H1 (cell line): ENCODE data around the gene FOSB. TPM values are rescaled to one million over a fixed set of nuclear protein-coding genes. Genes with fewer than 3 reads are reported as not detected.

Experiments
- CTCF ChIA-PET: fragments of 300-600 bp; sonication (Branson Sonifier 250); formaldehyde crosslinking; loops from one replicate; lab custom pipeline; 2021; ENCODE audit not compliant: partially characterized antibody; lab: Charles Lee
- POLR2A ChIA-PET: fragments of 300-600 bp; sonication (Branson Sonifier 250); formaldehyde crosslinking; loops from one replicate; lab custom pipeline; 2021; ENCODE audit warnings: inconsistent platforms; ENCODE audit not compliant: partially characterized antibody; lab: Charles Lee
- DNase-seq, 2 experiments: peaks; one replicate each; pipeline versions ENCODE4 v3.0.0 to v3.0.0-alpha.2; 2010 to 2022; ENCODE audit warnings: low spot score in 2 of 2, low read depth in 1 of 2, mixed read lengths in 1 of 2
- FAIRE-seq: peaks from 2 replicates; lab custom pipeline; 2011; peaks lifted over from hg19 to GRCh38; lab: Jason Lieb, UNC
- H2AFZ ChIP-seq: 2 replicates; pipeline ENCODE4 v1.8.1; 2012; ENCODE audit warnings: low read length, inconsistent platforms
- H2AK5ac ChIP-seq: 2 replicates; pipeline ENCODE4 v1.6.1; 2013; ENCODE audit warnings: low read depth, low read length
- H2BK120ac ChIP-seq: replicated peaks from 2 replicates; pipeline ENCODE3; 2013; ENCODE audit warnings: low read depth, low read length, inconsistent platforms
- H2BK12ac ChIP-seq: 2 replicates; pipeline ENCODE4 v1.6.1; 2013; ENCODE audit warnings: low read depth, low read length
- H2BK15ac ChIP-seq: 2 replicates; pipeline ENCODE4 v1.6.1; 2013; ENCODE audit warnings: low read length
- H2BK20ac ChIP-seq: 2 replicates; pipeline ENCODE4 v1.6.1; 2013; ENCODE audit warnings: low read length
- H2BK5ac ChIP-seq: 2 replicates; pipeline ENCODE4 v1.6.1; 2013; ENCODE audit warnings: low read depth, low read length
- H3K14ac ChIP-seq: 2 replicates; pipeline ENCODE4 v1.6.1; 2013; ENCODE audit warnings: inconsistent platforms; ENCODE audit not compliant: insufficient read length
- H3K18ac ChIP-seq: 2 replicates; pipeline ENCODE4 v1.6.1; 2013; ENCODE audit warnings: low read length; ENCODE audit errors: extremely low read depth
- H3K23ac ChIP-seq: 2 replicates; pipeline ENCODE4 v1.6.1; 2013; ENCODE audit warnings: inconsistent platforms; ENCODE audit not compliant: insufficient read length
- H3K23me2 ChIP-seq: 2 replicates; pipeline ENCODE4 v1.6.1; 2013; ENCODE audit warnings: low read depth, low read length
- H3K27ac ChIP-seq: 2 replicates; pipeline ENCODE4 v1.6.1; 2011; ENCODE audit warnings: low read depth, low read length, inconsistent platforms
- H3K27me3 ChIP-seq, 4 experiments: replicated peaks in 1 of 4; 1 replicate in 1 of 4; 2 replicates in 3 of 4; pipeline versions ENCODE4 v1.6.1 to v1.8.1; 2011 to 2013; ENCODE audit warnings: low read length in 3 of 4, mild to moderate bottlenecking in 3 of 4, inconsistent platforms in 2 of 4, mixed read lengths in 2 of 4, moderate library complexity in 1 of 4; ENCODE audit not compliant: control insufficient read depth in 3 of 4, insufficient read depth in 3 of 4; ENCODE audit errors: extremely low read depth in 1 of 4
- H3K36me3 ChIP-seq, 4 experiments: 2 replicates each; pipeline versions ENCODE4 v1.6.1 to v1.8.1; 2011 to 2013; ENCODE audit warnings: mild to moderate bottlenecking in 4 of 4, low read length in 3 of 4, moderate library complexity in 2 of 4, control low read depth in 1 of 4, inconsistent platforms in 1 of 4; ENCODE audit not compliant: insufficient read depth in 4 of 4, control insufficient read depth in 2 of 4
- H3K4ac ChIP-seq: replicated peaks from 2 replicates; pipeline ENCODE3; 2013; ENCODE audit warnings: low read length, low read depth, mixed read lengths, inconsistent platforms; ENCODE audit not compliant: insufficient read length
- H3K4me1 ChIP-seq, 4 experiments: replicated peaks in 1 of 4; 1 replicate in 1 of 4; 2 replicates in 3 of 4; pipeline versions ENCODE4 v1.6.1 to v1.8.1; 2011 to 2013; ENCODE audit warnings: low read length in 3 of 4, inconsistent platforms in 2 of 4, mixed read lengths in 1 of 4; ENCODE audit not compliant: insufficient read depth in 4 of 4, control insufficient read depth in 3 of 4
- H3K4me2 ChIP-seq, 2 experiments: 2 replicates each; pipeline versions ENCODE4 v1.6.1 to v1.8.1; 2011 to 2013; ENCODE audit warnings: low read depth in 2 of 2, low read length in 2 of 2, control low read depth in 1 of 2, inconsistent platforms in 1 of 2, mild to moderate bottlenecking in 1 of 2; ENCODE audit not compliant: insufficient read depth in 1 of 2
- H3K4me3 ChIP-seq, 4 experiments: fragments of 200-600, 300-600 bp in 1 of 4; sonication (generic), shearing (Covaris generic), sonication (Bioruptor Twin) in 1 of 4; 2 replicates each; pipeline versions ENCODE4 v1.5.1 to v1.8.1; 2011 to 2016; ENCODE audit warnings: low read length in 4 of 4, low read depth in 3 of 4, control low read depth in 2 of 4, inconsistent platforms in 2 of 4, mild to moderate bottlenecking in 2 of 4, mixed read lengths in 1 of 4, moderate library complexity in 1 of 4; ENCODE audit not compliant: insufficient read depth in 2 of 4; ENCODE audit errors: extremely low read depth in 1 of 4
- H3K56ac ChIP-seq: replicated peaks from 2 replicates; pipeline ENCODE3; 2013; ENCODE audit warnings: low read depth, mild to moderate bottlenecking, mixed read lengths, low read length, inconsistent platforms; ENCODE audit not compliant: insufficient read length
- H3K79me1 ChIP-seq: 2 replicates; pipeline ENCODE4 v1.6.1; 2013; ENCODE audit warnings: low read depth, low read length, control low read depth
- H3K79me2 ChIP-seq, 2 experiments: 2 replicates each; pipeline versions ENCODE4 v1.6.1 to v1.8.1; 2012 to 2013; ENCODE audit warnings: low read length in 2 of 2, mild to moderate bottlenecking in 2 of 2, inconsistent platforms in 1 of 2; ENCODE audit not compliant: insufficient read depth in 2 of 2, control insufficient read depth in 1 of 2
- H3K9ac ChIP-seq, 4 experiments: replicated peaks in 1 of 4; 1 replicate in 1 of 4; 2 replicates in 3 of 4; pipeline versions ENCODE4 v1.6.1 to v1.8.1; 2011 to 2013; ENCODE audit warnings: low read depth in 3 of 4, low read length in 3 of 4, control low read depth in 2 of 4, mild to moderate bottlenecking in 2 of 4, moderate library complexity in 2 of 4, inconsistent platforms in 1 of 4; ENCODE audit errors: extremely low read depth in 1 of 4
- H3K9me3 ChIP-seq, 2 experiments: 2 replicates each; pipeline versions ENCODE4 v1.6.1 to v1.8.1; 2012 to 2013; ENCODE audit warnings: mild to moderate bottlenecking in 2 of 2, moderate library complexity in 2 of 2, control low read depth in 1 of 2, inconsistent platforms in 1 of 2, low read depth in 1 of 2, low read length in 1 of 2, mixed read lengths in 1 of 2; ENCODE audit not compliant: insufficient read depth in 2 of 2
- H4K20me1 ChIP-seq, 2 experiments: replicated peaks in 1 of 2; 2 replicates each; pipeline versions ENCODE3 to v1.8.1; 2011 to 2013; ENCODE audit warnings: inconsistent platforms in 2 of 2, low read length in 2 of 2, mild to moderate bottlenecking in 1 of 2; ENCODE audit not compliant: insufficient read depth in 2 of 2, control insufficient read depth in 1 of 2
- H4K5ac ChIP-seq: 2 replicates; pipeline ENCODE4 v1.6.1; 2013; ENCODE audit warnings: low read length, low read depth, mixed read lengths, inconsistent platforms; ENCODE audit not compliant: insufficient read length
- H4K8ac ChIP-seq: 2 replicates; pipeline ENCODE4 v1.8.0; 2013; ENCODE audit warnings: mild to moderate bottlenecking, moderate library complexity, low read length, inconsistent platforms; ENCODE audit not compliant: insufficient read depth; ENCODE audit errors: extremely low read depth
- H4K91ac ChIP-seq: replicated peaks from 2 replicates; pipeline ENCODE3; 2013; ENCODE audit warnings: low read length, mixed read lengths, inconsistent platforms; ENCODE audit not compliant: insufficient read length
- CBX5 ChIP-seq: fragments of 300-800, 300-1000 bp; sonication (generic); IDR thresholded peaks from 2 replicates; pipeline ENCODE4 v1.7.1; 2016; ENCODE audit warnings: antibody characterized with exemption, low read length, low read depth
- CTCF ChIP-seq, 3 experiments: IDR thresholded peaks; 1 replicate in 2 of 3; 2 replicates in 1 of 3; pipeline versions ENCODE4 v1.5.1 to v1.6.1; 2011; ENCODE audit warnings: low read length in 3 of 3, mild to moderate bottlenecking in 3 of 3, inconsistent platforms in 2 of 3, low read depth in 1 of 3, moderate library complexity in 1 of 3; ENCODE audit not compliant: insufficient read depth in 1 of 3; ENCODE audit errors: control extremely low read depth in 1 of 3
- EZH2 ChIP-seq: fragments of 200-600 bp; sonication (generic); IDR thresholded peaks from 2 replicates; pipeline ENCODE4 v1.7.1; 2012; ENCODE audit warnings: low read depth, mild to moderate bottlenecking, moderate library complexity, low read length, inconsistent platforms; ENCODE audit not compliant: severe bottlenecking
- HDAC6 ChIP-seq: IDR thresholded peaks from one replicate; pipeline ENCODE4 v1.7.1; 2012; ENCODE audit warnings: low read depth, mild to moderate bottlenecking, inconsistent platforms, low read length, moderate library complexity
- JUND ChIP-seq: IDR thresholded peaks from 2 replicates; pipeline ENCODE4 v1.6.1; 2011; ENCODE audit warnings: mild to moderate bottlenecking, improper control_type of control experiment, low read length
- MAFK ChIP-seq: IDR thresholded peaks from 2 replicates; pipeline ENCODE4 v1.6.1; 2012; ENCODE audit warnings: low read depth, mild to moderate bottlenecking, improper control_type of control experiment, low read length
- POU5F1 ChIP-seq: IDR thresholded peaks from 2 replicates; pipeline ENCODE4 v1.6.1; 2011; ENCODE audit warnings: low read depth, mild to moderate bottlenecking, low read length, moderate library complexity
- RNF2 ChIP-seq: fragments of 200-900, 300-1000 bp; sonication (generic); IDR thresholded peaks from 2 replicates; pipeline ENCODE4 v1.7.1; 2016; ENCODE audit warnings: borderline replicate concordance, low read depth, mild to moderate bottlenecking, antibody characterized with exemption, low read length; ENCODE audit not compliant: poor library complexity, severe bottlenecking; ENCODE audit errors: missing control alignments
- RXRA ChIP-seq: IDR thresholded peaks from 2 replicates; pipeline ENCODE4 v1.6.1; 2011; ENCODE audit warnings: low read depth, mild to moderate bottlenecking, low read length, moderate library complexity; ENCODE audit not compliant: insufficient read depth
- TAF7 ChIP-seq: optimal IDR thresholded peaks from 2 replicates; pipeline ENCODE3; 2011; ENCODE audit warnings: low read depth, mild to moderate bottlenecking, inconsistent platforms, low read length, moderate library complexity, borderline replicate concordance
- TBP ChIP-seq: IDR thresholded peaks from 2 replicates; pipeline ENCODE4 v1.6.1; 2011; ENCODE audit warnings: low read depth, low read length, improper control_type of control experiment
- whole genome bisulfite sequencing, 2 experiments: shearing (Covaris generic) in 1 of 2; methylation state at CpG; one replicate each; pipeline versions ENCODE4 v1.1.6 to v1.1.7; 2013 to 2015; ENCODE audit warnings: low lambda C conversion rate in 2 of 2, mixed read lengths in 2 of 2, inconsistent platforms in 1 of 2, low coverage in 1 of 2, missing lambda C conversion rate in 1 of 2; ENCODE audit not compliant: insufficient replicate concordance in 2 of 2, insufficient coverage in 1 of 2, insufficient read length in 1 of 2; ENCODE audit errors: extremely low coverage in 1 of 2, missing lambda C conversion rate in 1 of 2; 5-methylcytosine and 5-hydroxymethylcytosine counted together
- polyA plus RNA-seq, 7 experiments: library from polyadenylated mRNA; depleted of rRNA in 3 of 7; stranded (reverse) in 5 of 7; unstranded in 2 of 7; fragments of >200 nt in 5 of 7; fragments of 200-250 nt in 2 of 7; gene quantifications; 1 replicate in 5 of 7; 2 replicates in 1 of 7; 4 replicates in 1 of 7; pipeline versions ENCODE4 v1.2.1 to v1.2.3, GENCODE V29; 2011 to 2013; ENCODE audit warnings: missing spikeins in 2 of 7, mixed read lengths in 2 of 7
- total RNA-seq: library from RNA; stranded (reverse); fragmentation: NEBNext Ultra II Directional; extraction: Animal tissue kit (Norgen Biotek cat#: 25700); gene quantifications from 2 replicates; pipeline ENCODE4 v1.2.1, GENCODE V29; 2021

Gene FOSB
- total and polyA plus RNA-seq, 2 of the 8 experiments (the other 6 are each of a cell fraction or from before 2014, with no cell fraction given), result 0.44 to 2.7 TPM

DNA sequence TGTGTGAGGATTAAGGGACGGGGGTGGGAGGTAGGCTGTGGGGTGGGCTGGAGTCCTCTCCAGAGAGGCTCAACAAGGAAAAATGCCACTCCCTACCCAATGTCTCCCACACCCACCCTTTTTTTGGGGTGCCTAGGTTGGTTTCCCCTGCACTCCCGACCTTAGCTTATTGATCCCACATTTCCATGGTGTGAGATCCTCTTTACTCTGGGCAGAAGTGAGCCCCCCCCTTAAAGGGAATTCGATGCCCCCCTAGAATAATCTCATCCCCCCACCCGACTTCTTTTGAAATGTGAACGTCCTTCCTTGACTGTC lies 5.5 kb downstream of the FOSB start:
- Histone ChIP-seq H3K79me2 (no peaks in the 10 kb centered on the region), H2AFZ (no peak overlapping the region), H3K4me3 (no peak overlapping the region), H3K4me1 (peaks cover 5 to 16% (median 13%) of the 10 kb centered on the region in 4 experiments), H3K18ac (no peak overlapping the region), H3K9me3 (no peaks in the 10 kb centered on the region), H3K27ac (no peak overlapping the region), H3K23ac (no peak overlapping the region), H3K14ac (no peak overlapping the region), H3K27me3 (peaks cover 0 to 17% (median 13%) of the 10 kb centered on the region in 4 experiments; a peak in 4 of 7 replicates), H3K23me2 (peaks cover 18% of the 10 kb centered on the region), H3K56ac (no peak overlapping the region), H2BK5ac (no peak overlapping the region), H4K8ac (no peak overlapping the region), H4K20me1 (no peaks in the 10 kb centered on the region), H2AK5ac (no peak overlapping the region), H2BK15ac (no peak overlapping the region), H3K4me2 (peak overlapping the region; percentile 52 to 62; a peak in 3 of 4 replicates), H3K79me1 (no peaks in the 10 kb centered on the region), H4K5ac (no peak overlapping the region), H3K9ac (no peak overlapping the region), H2BK12ac (no peak overlapping the region), H3K4ac (no peak overlapping the region), H4K91ac (no peak overlapping the region), H2BK20ac (no peak overlapping the region), H3K36me3 (no peaks in the 10 kb centered on the region), H2BK120ac (no peak overlapping the region)
- ChIA-PET CTCF (interaction anchor here (1.3 to 32.9 kb wide), 6 partner anchors 12 to 40 kb away, joined by 3 to 760 read pairs (median 9); partner anchors contain the start of gene ERCC1), POLR2A (interaction anchor here (1.8 to 2.1 kb wide), 2 partner anchors 21 to 34 kb away, joined by 5 to 10 read pairs; no protein-coding TSS in a partner anchor)
- WGBS, 2 experiments, result 56% methylated on average over 2 of the region's 5 CpGs; no CpG with 5 or more reads in 1 of the 2 experiments
- FAIRE-seq (no peak), DNase-seq (no peak)
- TF ChIP-seq CTCF (IDR thresholded peaks at IDR 0.05; ENCODE audit: control extremely low read depth in 1 of 3, insufficient read depth in 1 of 3, low read depth in 1 of 3, low read length in 3 of 3) (no peak), RNF2 (no peak), HDAC6 (no peak), TAF7 (no peak), POU5F1 (no peak), RXRA (no peak), TBP (no peak), CBX5 (no peak), JUND (no peak), MAFK (no peak), EZH2 (no peak)
